SH-SY5Y (cell line): ENCODE data around the gene RPS6KL1.

Experiments
- GATA2 ChIP-seq: IDR thresholded peaks from 2 replicates; pipeline ENCODE4 v1.6.1; 2011; ENCODE audit warnings: mild to moderate bottlenecking, low read depth, low read length
- GATA3 ChIP-seq: IDR thresholded peaks from 2 replicates; pipeline ENCODE4 v1.6.1; 2011; ENCODE audit warnings: low read depth, mild to moderate bottlenecking, low read length, moderate library complexity

RPS6KL1 gene

GRCh38 chr14:74881431-74882102 lies 41.5 kb downstream of the RPS6KL1 start, which contains the start of gene DLST:
TSS of gene DLST (plus strand) at chr14:74881916. CDS start at chr14:74881954, 38 bp downstream.
- TF ChIP-seq GATA2 (no peak), GATA3 (no peak)

GRCh38 chr14:74879427-74880182 lies 43.5 kb downstream of the RPS6KL1 start:
- TF ChIP-seq GATA3 (no peak), GATA2 (no peak)

- TF ChIP-seq GATA3 = no peak
- no peak for TF ChIP-seq GATA2
Measured at GRCh38 chr14:74875941-74876913, 46.8 kb downstream of the RPS6KL1 start, which contains the start of gene PROX2. TSS of gene PROX2 (minus strand) at chr14:74876145. CDS start at chr14:74863834, 12,311 bp downstream.

- TF ChIP-seq GATA3 = no peak
- TF ChIP-seq GATA2 = no peak
Measured at GRCh38 chr14:74875204-74875603, 47.9 kb downstream of the RPS6KL1 start.

GRCh38 chr14:74871819-74872218 lies 51.2 kb downstream of the RPS6KL1 start:
- no peak for TF ChIP-seq GATA2
- no peak for TF ChIP-seq GATA3

GRCh38 chr14:74868739-74869138 lies 54.3 kb downstream of the RPS6KL1 start:
- no peak for TF ChIP-seq GATA3
- no peak for TF ChIP-seq GATA2

GRCh38 chr14:74867673-74868072 lies 55.4 kb downstream of the RPS6KL1 start:
- no peak for TF ChIP-seq GATA3
- TF ChIP-seq GATA2 = no peak

GRCh38 chr14:74866708-74867389 lies 56.2 kb downstream of the RPS6KL1 start:
- TF ChIP-seq GATA2 (no peak), GATA3 (no peak)

- TF ChIP-seq GATA3 (no peak), GATA2 (no peak)
Measured at GRCh38 chr14:74865156-74865555, 57.9 kb downstream of the RPS6KL1 start.

- TF ChIP-seq GATA2 (no peak), GATA3 (no peak)
Measured at GRCh38 chr14:74864198-74864597, 58.9 kb downstream of the RPS6KL1 start.

- no peak for TF ChIP-seq GATA3
- no peak for TF ChIP-seq GATA2
Measured at GRCh38 chr14:74863274-74863673, 59.8 kb downstream of the RPS6KL1 start.

GRCh38 chr14:74861734-74862090 lies 61.3 kb downstream of the RPS6KL1 start:
- TF ChIP-seq GATA3 (no peak), GATA2 (no peak)
